ENCODE results near the gene ACRBP.

Gene ACRBP

DNA sequence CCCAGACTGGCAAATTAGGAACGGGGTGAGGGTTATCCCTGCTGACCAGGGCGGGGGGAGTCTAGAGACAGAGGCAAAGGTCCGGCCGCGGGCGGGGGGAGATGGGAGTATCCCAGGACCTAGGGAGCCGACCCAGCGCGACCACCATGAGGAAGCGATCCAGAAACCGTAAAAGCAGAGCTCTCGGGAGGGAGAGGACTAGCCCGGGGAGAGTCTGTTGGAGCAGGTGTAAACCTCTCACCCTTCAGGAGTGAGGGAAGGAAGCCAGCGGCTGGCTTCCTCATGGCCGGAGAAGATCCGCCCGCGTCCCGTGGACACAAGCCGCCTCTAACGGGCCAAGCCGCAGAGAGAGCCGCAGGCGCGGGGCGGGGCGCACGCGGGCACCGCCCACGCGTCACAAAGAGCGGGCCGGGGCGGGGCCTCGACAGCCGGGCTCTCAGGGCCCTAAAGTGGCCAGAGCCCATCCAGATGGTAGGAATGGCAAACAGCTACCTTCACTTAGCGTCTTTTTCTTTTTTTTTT lies at the start of gene ACRBP:
Gene ACRBP (minus strand): TSS at position 350 of the 522 bp plus-strand sequence. CDS start 66 bp downstream, at position 284.
- peak; percentile 50 for DNase-seq (ENCODE audit: low spot score)

DNA sequence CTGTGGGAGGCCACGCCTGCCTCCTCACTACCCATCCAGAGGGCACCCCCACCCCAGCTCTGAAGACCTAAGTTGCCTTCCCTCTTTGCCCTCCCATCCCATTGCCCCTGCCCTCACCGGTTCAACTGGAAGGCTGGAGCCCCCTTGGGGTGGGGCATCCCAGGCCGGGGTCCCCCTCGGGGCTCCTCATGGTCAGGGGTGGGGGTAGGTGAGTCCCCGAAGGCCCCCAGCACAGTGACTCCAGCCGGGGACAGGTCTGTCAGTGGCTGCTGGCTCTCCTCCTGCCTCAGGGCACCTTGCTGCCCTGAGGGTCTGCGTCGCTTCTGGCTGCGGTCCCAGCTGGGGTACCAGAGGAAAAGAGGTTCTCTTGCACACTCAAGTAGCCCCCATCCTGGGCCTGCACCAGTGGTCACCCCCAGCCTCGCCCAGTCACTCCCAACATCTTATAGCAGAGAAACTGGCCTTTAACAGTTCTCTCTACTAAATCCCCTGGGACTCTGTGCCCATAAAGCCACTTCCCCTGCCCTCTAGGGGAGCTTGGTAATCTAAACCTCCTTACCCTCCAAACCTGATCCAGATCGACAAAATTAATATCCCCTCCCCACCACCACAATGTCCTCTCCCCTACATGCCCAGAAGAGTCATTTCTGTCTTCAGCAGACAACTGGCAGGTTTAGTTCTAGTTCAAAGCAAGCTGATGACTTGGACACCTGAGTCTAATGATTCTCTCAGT lies 48.2 kb upstream of the ACRBP start:
- no peak for DNase-seq (ENCODE audit: low spot score)

DNA sequence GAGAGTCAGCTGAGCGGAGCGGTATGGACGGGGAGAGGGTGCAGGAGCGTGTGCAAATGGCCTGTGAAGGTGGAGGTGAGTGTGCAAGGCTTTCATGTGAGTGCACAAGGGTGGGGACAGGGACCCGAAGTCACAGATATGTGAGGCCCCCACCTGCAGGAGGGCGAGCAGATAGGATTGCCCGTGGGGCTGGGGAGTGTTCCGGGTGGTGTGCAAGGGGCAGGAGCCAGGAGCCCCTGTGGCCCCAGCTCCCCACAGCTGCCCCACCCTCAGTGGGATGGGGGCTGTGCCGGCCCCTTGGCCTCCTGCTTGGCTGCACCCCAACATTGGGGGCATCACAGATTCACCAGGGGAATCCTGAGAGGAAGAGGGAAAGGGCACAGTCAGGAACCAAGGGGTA lies 47.5 kb upstream of the ACRBP start:
- DNase-seq (ENCODE audit: low spot score) = no peak

DNA sequence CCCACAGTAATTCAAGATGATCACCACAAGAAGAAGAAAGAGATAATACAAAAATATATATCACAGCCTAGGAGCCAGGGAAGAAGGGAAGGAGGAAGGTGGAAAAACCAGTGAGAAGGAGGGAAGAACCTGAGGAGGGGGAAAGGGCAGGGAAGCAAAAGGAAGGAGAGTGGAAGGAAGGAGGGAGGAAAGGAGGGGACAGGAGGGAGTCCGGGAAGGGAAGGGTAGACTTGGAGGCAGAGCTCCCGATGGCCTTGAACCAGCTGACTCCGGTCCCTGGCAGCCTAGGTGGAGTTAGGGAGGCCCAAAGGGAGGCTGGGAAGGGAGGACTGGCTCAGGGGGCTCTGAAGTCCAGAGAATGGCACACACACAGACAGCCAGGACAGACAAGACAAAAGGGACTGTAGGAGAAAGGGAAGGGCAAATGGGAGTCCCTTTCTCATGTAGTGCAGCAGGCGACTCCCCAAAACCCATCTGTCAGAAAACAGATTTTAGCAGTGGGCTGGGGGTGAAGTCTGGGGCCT lies 46.7 kb upstream of the ACRBP start:
- DNase-seq (ENCODE audit: low spot score) = no peak

DNA sequence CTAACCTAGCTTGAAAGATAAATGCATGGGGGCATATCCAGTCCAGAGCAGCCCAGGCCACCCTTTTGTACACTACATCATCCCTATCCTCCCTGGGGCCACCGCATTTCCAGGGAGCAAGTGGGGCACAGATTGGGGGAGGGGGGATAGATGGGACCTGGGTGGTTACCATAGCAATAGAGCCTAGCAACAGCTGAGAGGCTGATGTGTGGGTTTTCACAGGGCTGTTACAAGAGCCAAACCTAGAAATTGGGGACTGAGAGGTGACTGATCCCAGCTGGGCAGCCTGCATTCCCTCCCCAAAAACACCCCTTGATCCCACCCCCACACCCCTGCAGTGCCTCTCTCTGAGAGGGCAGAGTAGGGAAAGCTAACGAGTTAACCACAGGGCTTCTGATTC lies 45.7 kb upstream of the ACRBP start:
- no peak for DNase-seq (ENCODE audit: low spot score)

DNA sequence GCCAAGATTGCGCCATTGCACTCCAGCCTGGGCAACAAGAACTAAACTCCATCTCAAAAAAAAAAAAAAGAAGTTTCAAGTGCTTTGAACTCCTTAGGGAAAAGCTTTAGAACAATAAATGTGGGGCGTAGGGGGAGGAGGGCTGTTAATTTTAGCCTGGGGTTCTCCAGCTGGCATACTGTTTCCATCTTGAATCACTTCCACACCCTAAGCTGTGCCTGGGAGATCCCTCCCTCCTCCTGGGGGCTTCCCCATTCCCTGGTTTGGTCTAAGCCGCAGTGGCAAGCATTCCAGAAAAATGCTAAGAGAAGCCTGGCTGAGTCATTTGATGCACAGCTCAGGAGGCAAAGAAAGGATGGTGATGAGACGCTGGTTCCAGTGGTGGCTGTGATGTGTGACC lies 44.2 kb upstream of the ACRBP start:
- DNase-seq (ENCODE audit: low spot score) = no peak

DNA sequence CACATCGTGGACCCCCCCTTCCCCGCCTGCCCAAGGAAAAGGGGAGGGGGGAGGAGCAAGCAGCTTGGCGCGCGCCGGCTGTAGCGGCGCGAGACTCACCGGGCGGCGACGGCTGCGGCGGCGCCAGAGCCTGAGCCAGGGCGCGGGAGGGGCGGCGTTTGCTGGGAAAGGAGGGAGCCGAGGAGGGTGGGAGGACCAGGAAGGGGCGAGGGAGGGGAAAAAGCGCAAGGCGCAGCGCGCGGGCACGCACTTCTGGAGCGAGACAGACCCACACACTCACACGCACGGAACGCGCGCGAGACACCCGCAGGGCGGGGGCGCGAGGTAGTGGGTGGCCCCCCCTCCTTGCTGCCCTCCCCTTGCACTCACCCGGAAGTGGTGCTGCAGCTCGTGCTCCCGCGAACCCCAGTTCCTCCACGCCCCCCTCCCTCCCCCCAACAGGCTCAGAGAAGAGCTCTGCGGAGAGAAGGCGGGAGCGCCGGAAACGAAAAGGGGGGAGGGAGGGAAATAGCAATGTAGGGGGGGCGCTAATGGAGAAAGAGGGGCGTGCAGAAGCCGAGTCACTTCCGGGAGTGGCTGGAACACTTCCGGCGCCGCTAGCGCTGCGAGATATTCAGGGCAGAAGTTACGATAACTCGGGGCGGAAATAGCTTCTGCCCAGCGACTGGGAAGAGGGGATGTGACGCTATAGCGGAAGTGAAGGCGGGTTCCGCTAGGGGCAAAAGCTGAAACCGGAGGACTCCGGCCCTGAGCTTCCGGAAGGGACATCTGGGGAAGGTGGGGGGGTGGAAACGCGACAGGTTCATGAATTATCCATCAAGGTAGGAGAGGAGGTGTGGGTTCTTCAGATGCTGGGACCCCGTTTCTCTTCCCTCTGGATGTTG lies 42.0 kb upstream of the ACRBP start, which contains the start of gene ZNF384:
Gene ZNF384 (minus strand): TSS at position 377 of the 884 bp plus-strand sequence. CDS start 9,855 bp downstream, outside the sequence.
- peak; percentile 100 for DNase-seq (ENCODE audit: low spot score)

DNA sequence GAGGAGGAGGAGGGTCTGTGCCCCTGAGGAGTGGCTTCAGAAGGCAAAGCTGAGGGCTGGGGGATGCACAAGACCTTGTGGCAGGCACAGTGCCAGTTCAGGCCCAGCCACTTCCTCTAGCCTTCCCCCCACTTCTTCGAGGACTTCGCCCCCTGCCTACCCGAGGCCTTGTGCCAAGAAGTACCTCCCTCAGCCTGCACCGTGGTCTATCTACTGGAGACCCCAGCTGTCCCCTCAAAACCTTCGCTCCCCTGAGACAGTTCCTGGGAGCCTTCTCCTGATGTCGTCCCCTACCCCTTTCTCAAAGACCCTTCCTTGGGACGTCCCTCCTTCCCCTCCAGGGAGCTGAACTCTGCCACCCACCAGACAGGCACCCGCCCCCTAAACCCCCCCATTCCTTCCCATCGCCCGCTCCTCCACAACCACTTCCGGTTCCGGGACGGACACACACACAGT lies 41.3 kb upstream of the ACRBP start:
- peak; percentile 92 for DNase-seq (ENCODE audit: low spot score)

DNA sequence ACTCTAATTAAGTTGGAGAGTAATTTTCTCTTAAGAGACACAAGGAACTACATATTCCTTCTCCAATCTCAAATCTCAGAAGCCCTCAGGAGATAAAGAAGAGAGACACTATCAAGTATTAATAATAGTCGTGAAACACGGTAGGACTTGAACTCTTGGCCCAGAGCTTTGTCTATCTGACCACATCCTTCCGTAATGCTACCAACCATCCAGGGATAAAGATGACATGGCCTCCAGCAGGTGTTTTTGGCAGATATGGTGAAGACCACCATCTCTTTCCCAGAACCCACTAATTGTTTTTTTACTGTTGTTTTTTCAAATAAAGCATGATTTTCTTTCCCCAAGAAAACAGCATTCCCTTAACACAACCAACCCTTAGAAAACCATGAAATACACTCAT lies 38.6 kb upstream of the ACRBP start:
- no peak for DNase-seq (ENCODE audit: low spot score)

DNA sequence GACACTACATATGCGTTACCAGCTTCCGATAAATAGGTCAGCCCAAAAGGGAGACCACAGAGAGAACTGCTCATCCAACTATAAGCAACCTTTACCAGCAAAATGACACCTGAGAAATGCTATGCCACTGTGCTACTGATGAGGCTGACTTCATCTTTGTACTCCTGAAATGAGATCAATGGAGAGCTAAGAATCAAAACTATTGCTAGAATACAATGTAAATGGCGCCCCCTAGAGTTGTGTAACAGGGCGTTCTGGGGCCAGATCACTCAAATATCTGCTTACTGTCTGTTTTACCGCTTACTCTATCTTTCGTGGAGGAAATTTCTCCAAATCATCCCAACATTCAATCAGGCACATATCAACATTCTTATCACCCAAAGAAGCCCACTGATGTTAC lies 37.4 kb upstream of the ACRBP start:
- DNase-seq (ENCODE audit: low spot score) = no peak

DNA sequence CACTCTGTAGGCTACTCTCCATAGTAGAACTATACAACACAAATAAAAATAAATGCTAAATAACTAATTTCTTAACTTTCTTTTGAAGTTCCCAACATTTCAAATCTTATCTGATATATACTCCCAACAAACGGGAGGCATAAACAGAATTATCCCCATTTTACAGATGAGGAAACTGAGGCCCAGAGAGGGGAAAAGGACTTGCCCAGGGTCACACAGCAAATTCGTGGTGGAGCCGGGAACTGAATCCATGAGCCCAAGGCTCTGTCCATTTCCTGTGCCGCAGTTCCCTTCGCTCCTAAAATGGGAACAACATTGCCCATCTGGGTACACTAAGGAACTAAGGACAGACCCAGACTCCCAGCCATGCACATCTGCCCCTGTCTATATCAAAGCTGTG lies 29.7 kb upstream of the ACRBP start:
- no peak for DNase-seq (ENCODE audit: low spot score)

DNA sequence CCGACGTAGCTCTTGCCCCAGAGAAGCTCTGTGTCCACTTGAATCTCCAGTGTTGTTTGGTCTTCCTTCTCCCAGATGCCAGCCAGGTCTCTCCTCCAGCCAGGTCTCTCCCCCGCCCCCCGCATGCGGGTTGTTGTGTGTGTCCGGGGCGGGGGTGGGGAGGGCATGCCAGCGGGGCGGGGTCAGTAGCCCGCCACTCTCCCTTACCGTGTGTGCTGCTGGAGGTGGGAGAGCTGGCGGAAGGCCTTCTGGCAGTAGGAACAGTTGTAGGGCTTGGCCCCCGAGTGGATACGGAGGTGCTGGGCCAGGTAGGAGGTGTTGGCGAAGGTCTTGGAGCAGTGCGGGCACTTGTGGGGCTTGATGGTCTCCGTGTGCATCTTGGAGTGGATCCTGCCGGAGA lies 24.9 kb upstream of the ACRBP start:
- no peak for DNase-seq (ENCODE audit: low spot score)

DNA sequence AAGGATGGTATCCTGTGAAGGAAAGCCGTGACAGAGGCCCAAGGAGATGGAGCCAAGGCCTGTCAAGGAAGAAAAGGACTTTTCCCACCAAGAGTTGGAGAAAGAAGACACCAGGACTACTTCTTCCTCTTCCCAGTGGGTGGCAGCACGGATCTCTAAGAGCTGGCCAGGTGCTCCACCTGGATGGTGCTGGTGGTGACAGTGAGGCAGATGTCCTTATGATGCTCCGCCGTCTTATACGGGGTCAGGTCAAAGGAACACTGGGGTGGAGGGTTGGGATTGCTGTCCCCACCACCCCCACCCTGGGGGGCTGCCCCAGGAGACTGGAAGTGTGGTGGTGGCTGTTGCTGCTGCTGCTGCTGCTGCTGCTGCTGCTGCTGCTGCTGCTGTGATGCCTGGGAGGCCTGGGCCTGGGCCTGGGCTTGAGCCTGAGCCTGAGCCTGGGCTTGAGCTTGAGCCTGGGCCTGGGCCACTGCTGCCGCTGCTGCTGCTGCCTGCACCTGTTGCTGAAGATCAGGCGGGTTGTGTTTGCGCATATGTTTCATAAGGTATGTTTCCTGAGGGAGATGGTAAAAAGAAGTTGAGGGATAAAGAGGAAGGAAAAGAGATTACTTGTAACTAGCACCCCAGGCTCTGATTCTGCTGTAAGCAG lies 20.5 kb upstream of the ACRBP start:
- no peak for DNase-seq (ENCODE audit: low spot score)

DNA sequence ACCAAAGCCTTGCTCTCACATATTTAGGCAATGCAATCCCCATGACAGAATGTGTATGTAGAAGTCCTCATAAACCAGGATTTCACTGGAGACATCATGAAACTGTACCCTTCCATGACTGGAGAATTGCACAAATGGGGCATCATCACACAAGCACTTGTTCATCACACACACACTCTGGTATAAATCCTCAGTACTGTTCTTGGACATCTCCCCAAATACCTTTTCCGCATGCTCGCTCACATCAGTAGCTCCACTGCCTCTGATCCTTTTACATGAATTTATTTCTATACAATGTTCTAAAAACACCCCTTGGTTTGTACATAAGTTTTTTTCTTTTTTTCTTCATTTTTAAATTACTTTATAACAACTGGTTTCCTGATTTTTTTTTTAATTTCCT lies 19.0 kb upstream of the ACRBP start:
- DNase-seq (ENCODE audit: low spot score) = no peak

DNA sequence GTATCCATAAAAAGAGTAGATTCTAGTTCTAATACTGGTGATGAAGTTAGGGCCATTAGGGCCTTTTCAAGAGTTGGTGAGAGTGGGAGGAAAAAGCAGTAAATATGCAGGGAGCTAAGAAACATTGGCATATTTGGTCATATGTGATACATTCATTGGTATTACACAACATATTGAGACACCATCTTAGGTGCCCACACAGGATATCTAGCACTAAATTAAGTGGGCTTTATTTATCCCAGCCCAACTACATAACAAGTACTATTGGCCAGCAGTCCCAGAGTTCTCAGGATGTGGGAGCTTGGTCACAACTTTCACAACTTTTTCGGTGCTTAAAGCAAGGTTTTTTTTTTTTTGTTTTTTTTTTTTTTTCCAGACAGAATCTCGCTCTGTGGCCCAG lies 17.7 kb upstream of the ACRBP start:
- no peak for DNase-seq (ENCODE audit: low spot score)

DNA sequence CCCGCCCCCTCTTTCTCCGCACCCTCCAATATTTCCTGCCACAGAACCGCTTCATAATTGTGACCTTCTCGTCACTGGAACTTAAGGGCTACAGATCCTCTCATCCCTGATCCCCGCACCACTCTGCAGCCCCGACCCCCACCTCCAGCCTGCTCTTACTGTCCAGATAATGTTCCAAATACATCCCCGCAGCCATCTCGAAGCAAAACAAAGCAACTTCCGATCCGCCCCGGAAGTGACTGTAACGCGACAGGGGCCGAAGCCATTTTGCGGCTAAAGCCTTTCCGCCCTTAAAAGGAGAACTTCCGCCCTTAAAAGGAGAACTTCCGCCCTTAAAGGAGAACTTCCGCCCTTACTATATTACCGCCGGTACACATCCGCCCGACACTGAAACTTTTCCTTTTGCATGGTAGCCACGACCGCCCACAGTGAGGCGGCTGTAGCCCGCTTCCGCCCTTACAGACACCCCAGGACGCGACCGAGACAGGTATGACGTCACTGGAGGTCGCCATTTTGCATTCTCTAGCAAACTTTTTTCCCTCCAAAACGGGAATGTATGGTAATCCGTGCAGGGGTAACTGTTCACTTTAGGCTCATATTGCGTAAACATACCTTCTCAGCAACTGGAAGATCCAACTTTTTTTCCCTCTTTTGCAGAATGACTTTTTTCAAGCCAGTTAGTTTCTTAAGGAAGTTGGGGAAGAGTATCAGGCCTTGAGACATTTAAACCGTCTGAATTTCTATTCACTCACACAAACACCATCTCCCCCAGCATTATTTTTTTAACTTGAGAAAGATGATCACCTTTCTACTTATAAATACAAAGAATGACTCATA lies 15.9 kb upstream of the ACRBP start, which contains the start of gene ING4:
Gene ING4 (minus strand): TSS at position 214 of the 837 bp plus-strand sequence. CDS start 18 bp downstream, at position 196.
- DNase-seq (ENCODE audit: low spot score) = peak; percentile 100

DNA sequence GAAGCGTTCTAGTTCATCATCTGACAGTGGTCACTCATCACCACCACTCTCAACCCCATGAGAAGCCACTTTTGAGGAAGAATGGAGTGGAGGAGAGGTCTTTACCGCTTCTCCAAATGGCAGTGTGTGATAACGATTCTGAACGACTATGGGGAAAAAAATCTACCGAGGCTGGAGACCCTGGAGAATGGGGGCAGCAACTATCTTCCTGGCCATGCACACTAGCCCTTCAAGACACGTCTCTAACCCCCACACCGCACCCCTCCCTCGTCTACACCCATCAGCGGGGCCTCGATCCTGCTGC lies 15.3 kb upstream of the ACRBP start:
- DNase-seq (ENCODE audit: low spot score) = no peak

DNA sequence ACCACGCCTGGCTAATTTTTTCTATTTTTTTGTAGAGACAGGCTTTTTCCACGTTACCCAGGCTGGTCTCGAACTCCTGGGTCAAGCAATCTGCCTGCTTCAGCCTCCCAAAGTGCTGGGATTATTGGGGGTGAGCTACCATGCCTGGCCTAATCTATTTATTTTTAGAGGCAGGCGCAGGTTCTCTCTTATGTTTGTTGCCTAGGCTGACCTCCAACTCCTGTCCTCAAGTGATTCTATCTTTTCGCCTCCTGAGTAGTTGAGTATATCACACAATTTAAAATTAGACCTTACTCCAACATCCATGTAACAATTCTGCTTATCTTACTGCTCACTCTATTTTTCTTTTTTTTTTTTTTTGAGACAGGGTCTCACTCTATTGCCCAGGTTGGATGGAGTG lies 6.8 kb upstream of the ACRBP start:
- DNase-seq (ENCODE audit: low spot score) = no peak

DNA sequence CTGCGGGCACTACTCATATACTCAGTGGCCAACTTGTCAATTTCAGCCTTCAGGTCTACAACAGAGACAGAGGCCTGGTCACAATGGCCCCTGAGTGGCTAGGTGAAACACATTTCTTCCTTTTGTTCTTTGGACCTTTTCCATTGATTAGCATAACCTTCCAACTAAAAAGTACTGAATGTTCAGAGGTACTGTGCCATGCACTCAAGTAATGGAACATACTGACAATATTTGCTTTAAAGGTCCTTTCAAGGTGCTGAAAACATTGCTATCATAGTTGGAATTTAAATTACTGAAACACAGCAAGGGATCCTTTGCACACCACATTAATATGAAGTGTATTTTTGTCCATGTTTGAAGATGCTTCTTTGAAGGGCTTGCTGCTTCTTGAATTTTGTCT lies 6.1 kb upstream of the ACRBP start:
- DNase-seq (ENCODE audit: low spot score) = no peak

DNA sequence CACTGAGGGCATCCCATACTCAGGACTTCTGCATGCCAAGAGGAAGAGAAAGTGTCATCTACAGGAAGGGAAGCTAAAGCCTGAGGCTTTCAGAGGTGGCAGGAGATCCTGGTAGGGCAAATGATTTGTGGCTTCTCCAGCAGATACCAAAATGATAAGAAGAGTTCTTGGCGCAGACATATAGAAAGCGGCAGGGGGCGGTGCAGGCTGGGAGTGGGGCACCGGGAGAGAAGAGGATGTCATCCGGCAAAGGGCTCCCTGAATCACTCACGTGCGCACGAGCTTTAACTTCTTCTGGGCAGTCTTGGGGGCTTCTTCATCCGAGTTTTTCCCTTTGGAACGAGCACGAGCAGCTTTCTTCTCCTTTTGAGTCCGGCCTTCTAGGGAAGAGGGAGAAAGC lies 5.2 kb upstream of the ACRBP start:
- no peak for DNase-seq (ENCODE audit: low spot score)

DNA sequence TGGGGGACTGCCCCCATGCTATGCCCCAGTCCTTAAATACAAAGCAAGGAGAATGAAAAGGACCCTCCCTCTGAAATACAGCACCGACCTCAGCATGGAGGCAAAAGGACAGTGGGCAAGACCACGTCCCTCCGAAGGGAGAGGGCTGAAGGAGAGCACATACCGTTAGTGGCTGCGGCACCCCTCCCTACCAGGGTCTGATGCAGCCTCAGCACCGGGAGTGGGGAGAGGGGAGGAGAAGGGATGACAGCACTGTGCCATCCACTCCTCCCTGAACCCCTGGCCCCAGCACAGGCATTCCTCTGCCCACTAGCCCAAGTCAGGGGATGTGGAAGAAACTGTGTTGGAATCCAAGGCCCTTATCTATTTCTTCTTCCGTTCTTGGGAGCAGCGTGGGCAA lies 3.6 kb upstream of the ACRBP start:
- DNase-seq (ENCODE audit: low spot score) = no peak

All from putamen (tissue), 1 donor.